Stimulated activated CD4-positive, alpha-beta T cell treated with anti-CD3 and anti-CD28 coated beads, Interleukin-1b, Interleukin-23, amount 100 ng/mL, for 1 hour (primary cell): ENCODE data around the gene CEP104.

Experiments
- DNase-seq, 2 donors: peaks; one replicate each; pipeline ENCODE4 v3.0.0-alpha.2; 2020; ENCODE audit warnings: low read depth in 2 of 2

The CEP104 gene

DNA sequence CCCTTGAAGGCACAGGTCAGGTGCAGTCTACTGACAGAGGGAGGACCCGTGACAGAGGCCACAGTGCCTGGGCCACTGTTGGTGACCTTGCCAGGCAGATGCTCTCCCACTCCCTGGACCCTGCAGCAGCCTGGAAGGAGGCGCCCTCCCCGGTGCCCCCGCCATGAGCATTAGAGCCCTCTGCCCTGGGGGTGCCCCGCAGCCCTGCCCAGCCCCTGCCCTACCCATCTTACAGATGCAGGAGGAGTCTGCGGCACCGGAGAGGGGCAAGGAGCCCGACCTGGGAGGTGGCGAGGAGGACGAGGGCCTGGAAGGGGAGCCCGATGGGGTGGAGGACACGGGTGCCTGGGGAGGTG is 94.2 kb downstream of the CEP104 start:
- DNase-seq = no peak

DNA sequence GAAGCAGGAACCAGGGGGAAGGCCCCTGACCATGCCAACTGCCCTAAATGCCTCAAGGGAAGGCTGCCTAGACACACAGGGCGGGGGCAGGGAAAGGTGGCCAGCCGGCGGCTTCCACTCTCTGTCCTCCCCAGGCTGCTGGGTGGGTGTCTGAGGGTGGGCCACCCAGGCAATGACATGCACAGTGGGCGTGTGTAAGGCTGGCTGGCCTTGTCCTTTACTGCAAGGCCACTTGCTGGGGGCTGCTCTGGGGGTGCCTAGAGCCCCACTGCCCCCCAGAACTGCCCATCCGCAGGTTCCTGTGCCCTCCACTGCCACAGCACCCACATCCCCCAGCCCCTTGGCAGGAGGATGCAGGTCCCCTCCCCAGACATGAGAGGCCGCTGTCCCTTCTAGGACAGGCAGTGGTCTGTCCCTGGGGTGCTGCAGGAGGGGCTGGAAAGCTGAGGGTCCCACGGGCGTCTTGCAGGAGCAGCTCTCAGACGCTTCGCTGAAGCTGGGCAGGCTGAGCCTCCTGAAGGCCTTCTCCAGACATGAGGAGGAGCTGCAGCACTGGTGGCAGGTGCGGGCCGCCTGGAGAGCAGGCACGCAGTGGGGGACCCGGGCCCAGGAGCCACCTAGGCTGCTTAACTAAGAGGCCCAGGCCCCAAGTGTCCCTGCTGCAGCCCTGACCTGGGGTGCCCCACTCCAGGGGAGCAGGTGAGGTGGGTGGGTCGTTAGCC is 94.7 kb downstream of the CEP104 start:
- no peak for DNase-seq
